Superior temporal gyrus (tissue), 1 donor: ENCODE data around the gene FLRT1.

Experiments
- DNase-seq: peaks from one replicate; pipeline ENCODE4 v3.0.0-alpha.2; 2016; ENCODE audit errors: extremely low spot score

The FLRT1 gene

DNA sequence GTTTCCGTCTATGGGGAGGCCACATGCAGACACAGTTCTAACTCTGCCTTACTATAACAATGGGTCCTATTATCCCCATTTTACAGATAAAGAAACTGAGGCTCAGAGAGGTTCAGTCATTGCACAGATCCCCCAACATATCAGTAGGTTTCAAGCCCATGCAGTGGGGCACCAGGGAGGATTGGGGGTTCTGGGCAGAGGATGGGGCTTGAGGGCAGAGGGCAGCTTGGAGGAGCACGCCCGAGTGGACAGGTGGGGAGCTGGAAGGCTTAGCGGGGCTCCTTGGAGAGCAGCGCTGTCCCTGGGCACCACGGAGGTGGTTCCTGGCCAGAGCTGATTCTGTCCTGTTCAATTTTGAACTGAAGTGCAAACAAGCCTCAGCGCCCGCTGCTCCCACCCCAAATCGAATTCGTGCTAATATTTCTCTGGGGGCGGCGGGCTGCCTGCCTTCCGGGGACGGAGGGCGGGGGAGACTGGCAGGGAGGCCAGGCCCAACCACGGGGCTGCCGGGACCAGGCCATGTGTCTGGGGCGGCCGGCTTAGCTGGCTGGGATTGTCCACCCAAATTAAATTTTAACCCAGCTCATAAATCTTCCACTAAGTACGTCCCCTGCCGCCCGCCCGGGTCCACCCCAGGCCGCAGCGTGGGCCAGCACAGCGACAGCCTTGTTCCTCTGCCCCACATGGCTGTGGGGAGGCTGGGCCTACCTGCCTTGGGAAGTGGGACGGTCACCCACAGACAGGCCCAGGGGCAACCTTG is 49.4 kb downstream of the FLRT1 start:
- DNase-seq: no peak
